Choroid plexus epithelial cell (primary cell): ENCODE data around the gene RNH1.

Source experiments
- DNase-seq: peaks from one replicate; pipeline ENCODE4 v3.0.0-alpha.2; 2010; ENCODE audit warnings: low read depth
- H3K4me3 ChIP-seq: 2 replicates; pipeline ENCODE4 v1.5.1; 2011; ENCODE audit warnings: low read depth, mild to moderate bottlenecking, control low read depth, low read length, moderate library complexity
- CTCF ChIP-seq: conservative IDR thresholded peaks from 2 replicates; pipeline ENCODE4 v1.5.1; 2011; ENCODE audit warnings: low read depth, mild to moderate bottlenecking, control low read depth, inconsistent platforms, low read length, moderate library complexity

RNH1 gene

DNA sequence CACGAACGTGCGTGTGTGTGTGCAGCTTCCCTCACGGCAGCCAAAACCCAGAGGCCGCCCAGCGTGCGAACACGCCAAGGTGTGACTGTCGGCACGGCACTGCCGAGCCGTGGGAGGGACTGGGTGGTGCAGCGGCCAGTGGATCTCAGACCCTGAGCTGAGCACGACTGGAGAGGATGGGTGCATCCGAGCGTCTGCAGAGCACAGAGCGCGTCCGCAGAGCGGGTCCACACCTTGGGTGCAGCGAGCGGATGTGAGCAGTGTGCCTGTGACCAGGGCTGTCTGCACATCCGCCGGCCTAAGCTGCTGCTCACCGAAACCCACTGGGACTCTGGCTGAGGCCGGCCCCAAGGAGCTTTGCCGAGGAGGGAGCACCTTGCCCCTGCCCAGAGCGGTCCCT lies 34.2 kb downstream of the RNH1 start:
- TF ChIP-seq CTCF = no peak
- DNase-seq = no peak
- no peak overlapping the region for H3K4me3 ChIP-seq

- no peak for TF ChIP-seq CTCF
- DNase-seq = no peak
- no peak overlapping the region for H3K4me3 ChIP-seq
Observed at GRCh38 chr11:472272-472671, 34.8 kb downstream of the RNH1 start.

DNA sequence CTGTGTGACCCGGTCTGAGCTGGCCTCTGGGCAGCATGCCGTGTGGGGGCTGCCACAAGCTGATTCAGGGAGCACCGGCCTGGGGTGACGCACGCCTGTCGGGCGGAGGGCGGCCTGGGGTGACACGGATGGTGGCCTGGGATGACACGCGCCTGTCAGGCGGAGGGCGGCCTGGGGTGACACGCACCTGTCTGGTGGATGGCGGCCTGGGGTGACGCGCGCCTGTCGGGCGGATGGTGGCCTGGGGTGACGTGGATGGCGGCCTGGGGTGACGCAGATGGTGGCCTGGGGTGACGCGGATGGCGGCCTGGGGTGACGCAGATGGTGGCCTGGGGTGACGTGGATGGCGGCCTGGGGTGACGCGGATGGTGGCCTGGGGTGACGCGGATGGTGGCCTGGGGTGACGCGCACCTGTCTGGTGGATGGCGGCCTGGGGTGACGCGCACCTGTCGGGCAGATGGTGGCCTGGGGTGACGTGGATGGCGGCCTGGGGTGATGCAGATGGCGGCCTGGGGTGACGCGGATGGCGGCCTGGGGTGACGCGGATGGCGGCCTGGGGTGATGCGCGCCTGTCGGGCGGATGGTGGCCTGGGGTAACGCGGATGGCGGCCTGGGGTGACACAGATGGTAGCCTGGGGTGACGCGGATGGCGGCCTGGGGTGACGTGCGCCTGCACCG lies 35.4 kb downstream of the RNH1 start:
- H3K4me3 ChIP-seq = no peak overlapping the region
- TF ChIP-seq CTCF = no peak
- DNase-seq = no peak

GRCh38 chr11:469684-470560 lies 37.1 kb downstream of the RNH1 start:
- TF ChIP-seq CTCF = peak; percentile 36
- DNase-seq = peak; percentile 91
- peak overlapping the region; percentile 5 for H3K4me3 ChIP-seq

GRCh38 chr11:469026-469683 lies 37.9 kb downstream of the RNH1 start:
- peak overlapping the region; percentile 5 for H3K4me3 ChIP-seq
- DNase-seq = peak; percentile 34

GRCh38 chr11:468493-468892 lies 38.5 kb downstream of the RNH1 start:
- no peak for DNase-seq
- H3K4me3 ChIP-seq = no peak overlapping the region
- TF ChIP-seq CTCF = no peak

DNA sequence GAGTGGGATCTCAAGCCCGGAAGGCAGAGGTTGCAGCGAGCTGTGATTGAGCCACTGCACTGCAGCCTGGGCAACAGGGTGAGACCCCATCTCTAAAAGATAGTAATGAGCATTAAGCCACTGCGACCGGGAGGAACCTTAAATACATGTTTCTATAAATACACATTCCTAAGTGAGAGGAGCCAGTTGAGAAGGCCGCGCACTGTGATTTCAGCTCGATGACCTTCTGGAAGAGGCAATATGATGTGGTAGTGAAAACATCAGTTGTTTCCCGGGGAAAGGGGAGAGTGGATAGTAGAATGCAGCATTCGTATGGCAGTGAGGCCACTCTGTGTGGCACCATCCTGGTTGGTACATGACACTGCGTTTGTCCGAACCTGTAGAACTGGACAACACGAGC lies 39.0 kb downstream of the RNH1 start:
- H3K4me3 ChIP-seq = no peak overlapping the region
- TF ChIP-seq CTCF = no peak
- no peak for DNase-seq
